GM21390 (cell line): ENCODE results near the gene TBX2.
A peak's percentile ranks its signal among the peaks of the same experiment; 100 is the strongest.

ENCODE experiments used
- ATAC-seq: cut with Tn5 transposase; IDR thresholded peaks from one replicate; pipeline ENCODE4 v1.9.1; 2021; ENCODE audit not compliant: unreplicated experiment

The TBX2 gene

DNA sequence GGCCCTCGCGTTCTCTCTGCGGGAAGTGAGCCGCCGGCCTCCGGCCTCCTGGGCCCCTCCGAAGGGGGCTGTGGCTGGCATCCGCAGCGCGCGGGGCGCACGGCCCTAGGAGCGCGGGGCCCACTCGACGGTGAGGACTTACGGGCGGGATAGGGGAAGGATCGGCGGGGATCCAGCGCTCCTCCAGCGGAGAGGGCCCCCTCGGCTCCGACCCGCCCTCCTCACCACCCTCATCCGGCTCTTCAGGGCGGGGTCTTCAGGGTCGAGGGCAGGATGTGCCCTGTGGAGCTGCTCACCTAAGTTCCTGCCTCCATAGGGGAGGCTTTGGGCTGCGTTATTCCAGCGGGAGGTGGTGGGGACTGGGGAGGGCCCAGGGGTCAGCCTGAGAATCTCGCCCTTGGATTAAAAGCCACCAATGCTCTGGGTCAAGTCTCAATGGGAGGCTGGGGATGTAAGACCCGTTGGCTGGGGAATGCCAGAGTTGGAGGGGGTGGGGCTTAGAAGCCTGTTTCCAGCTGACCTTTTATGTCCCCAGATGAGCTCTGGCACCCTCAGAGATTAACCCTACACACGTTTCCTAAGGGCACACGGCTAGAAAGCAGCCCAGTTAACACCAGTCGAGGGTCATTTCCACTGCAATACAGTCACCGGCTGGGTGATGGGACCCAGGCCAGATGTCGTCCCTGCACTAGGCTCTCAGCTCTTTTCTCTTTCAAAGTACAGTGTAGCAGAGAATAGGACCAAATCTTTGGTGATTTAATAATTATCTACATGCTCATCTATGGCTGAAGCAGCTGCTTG lies 13.4 kb downstream of the TBX2 start:
- no peak for ATAC-seq

- no peak for ATAC-seq
Measured at GRCh38 chr17:61413661-61414126, 14.1 kb downstream of the TBX2 start.

DNA sequence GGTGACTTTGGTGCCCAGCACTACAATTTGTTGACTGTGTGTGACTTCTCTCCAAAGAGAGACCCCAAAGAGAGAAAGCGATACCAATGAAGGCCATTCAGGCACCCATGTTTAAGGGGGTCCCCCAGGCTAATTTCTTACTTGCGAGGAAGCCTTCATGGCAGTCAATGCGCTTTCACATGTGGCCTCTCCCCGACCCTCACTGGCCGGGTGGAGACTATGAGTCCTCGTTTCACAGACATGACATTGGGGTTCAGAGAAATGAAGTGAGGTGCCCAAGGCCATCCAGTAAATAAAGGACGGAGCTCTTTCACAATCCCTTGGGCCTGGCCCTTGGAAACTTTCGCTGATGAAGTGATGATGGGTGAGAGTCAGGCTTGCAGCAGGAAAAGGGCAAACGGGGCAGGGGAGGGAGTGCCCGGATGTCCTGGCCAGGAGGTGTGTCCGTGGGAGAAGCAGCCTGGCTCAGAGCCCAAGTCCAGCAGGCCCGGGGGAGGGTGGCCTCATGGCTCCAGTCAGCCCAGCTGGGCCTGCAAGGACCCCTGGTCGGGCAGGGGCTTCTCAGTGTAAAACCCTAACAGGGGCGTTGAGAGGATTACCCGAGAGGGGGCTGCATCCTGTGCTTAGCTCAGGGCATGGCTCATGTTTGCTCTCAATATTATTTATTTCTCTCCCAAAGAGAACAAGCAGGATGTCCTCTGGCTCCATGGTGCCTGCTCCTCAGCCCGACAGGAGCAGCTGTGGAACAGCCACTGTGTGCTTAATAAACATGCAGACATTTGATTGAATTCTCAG lies 14.7 kb downstream of the TBX2 start:
- no peak for ATAC-seq

DNA sequence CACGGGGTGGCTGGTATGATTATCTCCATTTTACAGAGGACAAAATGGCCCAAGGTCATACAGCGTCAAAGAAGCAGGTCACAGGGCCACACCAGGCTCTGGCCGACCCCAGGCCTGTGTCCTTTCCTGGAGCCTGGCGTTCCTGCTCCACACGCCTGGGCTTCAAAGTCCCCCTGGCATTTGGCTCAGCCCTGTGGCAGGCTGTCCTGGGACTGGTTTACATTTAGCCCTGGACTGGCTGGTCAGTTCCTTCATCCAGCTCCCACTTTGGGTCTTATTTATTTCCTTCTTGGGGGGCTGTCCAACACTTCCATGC lies 15.3 kb downstream of the TBX2 start:
- ATAC-seq = no peak

- no peak for ATAC-seq
Measured at GRCh38 chr17:61415374-61416210, 15.9 kb downstream of the TBX2 start.

DNA sequence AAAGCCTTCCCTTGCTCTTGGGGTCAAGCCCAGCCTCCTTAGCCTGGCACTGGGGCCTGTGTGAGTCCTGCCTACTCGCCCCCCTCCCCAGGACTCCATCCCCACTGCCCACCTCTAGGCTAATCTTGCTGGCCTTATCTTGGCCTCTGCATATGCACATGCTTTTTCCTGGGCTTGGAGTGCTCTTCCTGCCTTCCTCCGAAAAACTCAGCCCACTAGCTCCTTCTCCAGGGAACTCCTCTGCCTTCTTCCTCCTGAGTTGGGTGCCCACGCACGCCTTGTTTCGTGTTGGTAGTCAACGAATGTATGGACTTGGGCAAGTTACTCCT lies 16.5 kb downstream of the TBX2 start:
- no peak for ATAC-seq

DNA sequence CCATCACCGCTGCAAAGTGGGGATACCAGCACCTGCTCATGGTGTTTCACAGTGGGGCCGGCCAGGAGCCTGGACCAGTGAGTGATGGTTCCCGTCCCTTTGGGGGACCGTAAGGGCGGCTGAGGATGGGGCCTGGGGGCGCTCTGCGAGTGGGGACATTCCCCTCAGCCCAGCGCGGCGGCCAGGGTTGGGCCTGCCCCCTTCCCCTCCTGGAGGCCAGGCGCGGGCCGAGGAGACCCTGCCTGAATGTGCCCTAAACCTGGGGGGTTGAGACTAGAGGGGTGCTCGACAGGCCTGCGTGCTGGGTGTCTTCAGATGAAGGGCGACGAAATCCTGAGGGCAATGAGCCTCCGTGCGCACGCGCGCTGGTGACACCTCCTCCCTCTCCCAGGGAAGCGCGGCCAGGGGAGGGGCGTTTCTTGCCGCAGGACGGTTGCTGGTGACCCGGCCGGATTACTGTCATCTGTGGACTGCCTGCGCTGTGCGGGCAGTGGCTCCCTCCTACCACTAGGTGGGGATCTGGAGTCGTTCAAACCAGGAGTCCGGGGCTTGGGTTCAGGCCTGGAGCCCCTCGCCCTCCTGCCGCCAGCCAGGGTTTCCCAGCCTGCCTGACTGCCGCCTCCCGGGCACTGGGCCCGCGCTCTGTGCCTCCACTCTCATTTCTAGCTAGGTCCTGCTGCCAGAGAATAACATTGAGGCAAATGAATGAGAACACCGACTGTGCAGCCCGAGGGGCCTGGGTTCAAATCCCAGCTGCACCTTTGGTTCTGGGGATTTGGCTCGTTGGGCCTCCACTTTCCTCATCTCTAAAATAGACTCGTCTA lies 17.1 kb downstream of the TBX2 start:
- peak; percentile 54 for ATAC-seq

DNA sequence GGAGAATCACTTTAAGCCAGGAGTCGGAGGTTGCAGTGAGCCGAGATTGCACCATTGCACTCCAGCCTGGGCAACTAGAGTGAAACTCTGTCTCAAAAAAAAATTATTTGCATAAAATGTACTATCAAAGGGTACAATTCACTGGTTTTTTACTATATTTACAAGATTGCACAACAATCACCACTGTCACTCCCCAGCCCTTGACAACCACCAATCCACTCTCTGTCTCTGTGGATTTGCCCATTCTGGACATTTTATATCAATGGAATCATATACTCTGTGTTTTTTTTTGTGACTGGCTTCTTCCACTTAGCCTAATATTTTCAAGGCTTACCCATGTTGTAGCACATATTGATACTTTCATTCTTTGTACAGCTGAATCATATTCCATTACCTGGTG lies 18.8 kb downstream of the TBX2 start:
- ATAC-seq = no peak

DNA sequence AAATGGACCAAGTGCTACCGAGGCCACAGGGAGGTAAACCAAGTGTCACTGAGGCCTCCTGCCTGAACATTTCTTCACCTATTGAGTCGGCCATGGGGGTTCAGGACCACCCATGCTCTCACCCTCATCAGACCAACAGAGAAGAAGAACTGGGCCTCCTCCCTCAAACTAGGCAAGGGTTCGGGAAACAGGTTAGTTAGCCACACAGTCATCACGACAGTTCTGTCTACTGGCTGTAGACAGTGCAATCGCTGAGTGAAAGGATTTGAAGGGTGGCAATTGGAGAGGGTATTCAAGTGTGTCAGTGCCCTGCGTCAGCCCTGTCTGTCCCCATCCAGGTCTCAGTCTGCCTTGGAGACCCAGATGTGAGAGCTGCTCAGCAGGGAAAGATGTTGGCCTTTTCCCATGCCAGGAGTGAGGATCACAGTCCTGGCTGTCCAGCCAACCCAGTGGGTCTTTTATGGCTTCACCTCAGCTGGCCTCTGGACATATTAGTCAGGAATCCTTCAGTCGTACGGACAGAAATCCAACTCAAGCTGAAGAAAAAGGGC lies 19.9 kb downstream of the TBX2 start:
- ATAC-seq = no peak

DNA sequence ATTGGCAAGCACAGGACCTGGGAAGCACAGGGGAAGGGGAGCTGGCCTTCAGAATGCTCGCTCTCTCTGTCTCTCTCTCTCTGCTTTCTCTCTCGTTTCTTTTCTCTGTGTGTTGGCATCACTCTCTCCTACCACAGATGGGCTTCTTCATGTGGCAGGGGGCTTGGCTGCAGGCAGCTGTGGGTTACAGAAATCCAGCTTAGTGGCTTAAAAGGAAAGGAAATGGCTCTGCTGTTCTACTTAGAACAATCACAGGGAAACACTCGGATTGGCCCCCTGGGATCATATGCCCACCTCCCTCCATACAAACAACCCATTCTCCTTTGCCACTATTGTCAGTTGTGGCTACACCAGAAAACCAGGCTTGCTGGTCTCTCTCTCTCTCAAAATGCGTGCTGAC lies 20.4 kb downstream of the TBX2 start:
- no peak for ATAC-seq

DNA sequence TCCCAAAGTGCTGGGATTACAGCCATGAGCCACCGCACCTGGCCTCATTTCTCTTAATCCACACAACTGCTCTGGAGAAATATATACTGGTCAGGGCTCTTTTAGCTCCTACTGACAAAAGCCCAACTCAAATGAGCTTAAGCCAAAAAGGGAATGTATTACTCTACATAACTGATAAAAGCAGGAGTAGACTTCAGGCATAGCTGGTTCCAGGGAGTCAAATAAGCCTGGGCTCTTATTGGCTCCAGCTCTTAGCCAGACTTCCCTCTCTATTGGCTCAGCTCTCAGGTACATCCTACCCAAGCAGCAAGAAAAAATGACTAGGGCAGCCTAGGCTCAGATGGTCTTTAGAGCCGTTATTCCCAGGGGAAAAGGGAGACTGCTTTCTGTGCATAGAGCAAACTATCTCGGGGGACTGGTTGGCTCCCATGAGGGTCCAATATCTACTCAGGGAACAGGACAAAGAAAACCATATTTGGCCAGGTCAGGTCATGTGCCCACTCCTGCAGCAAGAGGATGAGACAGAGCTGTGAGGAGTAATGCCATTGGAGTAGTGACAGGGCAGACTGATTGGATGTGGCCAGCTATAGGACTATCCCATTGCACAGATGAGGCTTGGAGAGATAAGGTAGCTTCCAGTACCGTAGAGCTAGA lies 21.2 kb downstream of the TBX2 start:
- ATAC-seq = no peak

DNA sequence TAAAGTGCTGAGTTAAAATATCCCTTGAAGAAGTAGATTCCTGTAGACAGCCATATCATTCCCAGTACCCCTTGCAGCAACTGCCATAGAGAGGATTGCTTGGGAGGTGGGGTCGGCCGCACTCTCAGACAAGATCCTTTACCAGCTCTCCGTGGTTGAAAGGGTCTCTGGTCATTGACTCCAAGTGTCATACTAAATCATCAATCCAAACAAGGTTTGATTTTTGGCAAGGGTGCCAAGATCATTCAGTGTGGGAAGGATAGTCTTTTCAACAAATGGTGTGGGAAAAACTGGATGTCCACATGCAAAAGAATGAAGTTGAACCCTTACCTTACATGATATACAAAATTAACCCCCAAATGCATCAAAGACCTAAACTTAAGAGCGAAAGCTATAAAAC lies 21.8 kb downstream of the TBX2 start:
- ATAC-seq = no peak

GRCh38 chr17:61422116-61422799 lies 22.6 kb downstream of the TBX2 start:
- no peak for ATAC-seq

- ATAC-seq = no peak
Measured at GRCh38 chr17:61422869-61423268, 23.2 kb downstream of the TBX2 start.

DNA sequence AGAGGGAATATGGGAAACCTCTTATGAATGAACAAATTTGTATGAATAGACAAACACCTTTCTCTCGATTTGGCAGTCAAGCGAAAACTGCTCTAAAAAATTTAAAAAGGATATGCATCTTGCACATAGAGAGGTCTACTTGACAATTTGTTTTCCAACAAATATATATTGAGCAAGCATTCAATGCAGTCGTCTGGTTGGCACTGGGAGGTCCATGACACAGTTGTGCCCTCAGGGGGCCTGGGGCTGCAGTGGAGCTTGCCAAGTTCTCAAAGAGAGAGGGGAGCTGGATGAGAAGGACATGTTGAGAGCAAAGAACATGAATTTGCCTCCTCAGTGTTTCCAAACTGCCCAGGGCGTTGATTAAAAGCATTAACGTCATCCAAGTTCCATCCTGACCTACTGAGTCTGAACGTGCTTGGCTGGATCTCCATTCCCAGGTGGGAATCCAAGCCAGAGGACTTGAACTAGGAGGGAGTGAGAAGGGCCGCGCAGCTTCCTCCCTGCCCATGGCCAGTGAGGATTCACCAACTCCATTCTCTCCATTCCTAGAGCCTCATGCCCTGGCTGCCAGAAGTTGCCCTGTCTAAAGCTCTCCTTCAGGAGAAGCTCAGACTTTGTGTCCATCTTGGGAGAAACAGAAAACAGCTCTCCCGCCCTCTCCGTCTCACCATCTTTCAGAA lies 24.5 kb downstream of the TBX2 start:
- no peak for ATAC-seq

- no peak for ATAC-seq
Measured at GRCh38 chr17:61425682-61426481, 26.2 kb downstream of the TBX2 start.

- no peak for ATAC-seq
Measured at GRCh38 chr17:61426482-61427304, 27.1 kb downstream of the TBX2 start.
